Lung microvascular endothelial cell (primary cell): ENCODE results near the gene PROZ. TPM values are rescaled to one million over a fixed set of nuclear protein-coding genes. Genes with fewer than 3 reads are reported as not detected.
"Not testable (repeated sequence)": the region's sequence is repeated elsewhere in the genome, so short reads cannot be mapped to it uniquely, and the experiment has no call there.

ENCODE experiments used
- DNase-seq, 2 donors: peaks; one replicate each; pipeline versions ENCODE4 v3.0.0 to v3.0.0-alpha.2; 2010; ENCODE audit warnings: low read depth in 2 of 2
- total RNA-seq: library from RNA; depleted of rRNA; stranded (reverse); fragments of >200 nt; gene quantifications from 2 replicates; pipeline ENCODE4 v1.2.1, GENCODE V29; 2014

The PROZ gene, protein sequence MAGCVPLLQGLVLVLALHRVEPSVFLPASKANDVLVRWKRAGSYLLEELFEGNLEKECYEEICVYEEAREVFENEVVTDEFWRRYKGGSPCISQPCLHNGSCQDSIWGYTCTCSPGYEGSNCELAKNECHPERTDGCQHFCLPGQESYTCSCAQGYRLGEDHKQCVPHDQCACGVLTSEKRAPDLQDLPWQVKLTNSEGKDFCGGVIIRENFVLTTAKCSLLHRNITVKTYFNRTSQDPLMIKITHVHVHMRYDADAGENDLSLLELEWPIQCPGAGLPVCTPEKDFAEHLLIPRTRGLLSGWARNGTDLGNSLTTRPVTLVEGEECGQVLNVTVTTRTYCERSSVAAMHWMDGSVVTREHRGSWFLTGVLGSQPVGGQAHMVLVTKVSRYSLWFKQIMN
- 0.20 TPM in 1 of 2 replicates, not detected in the other for total RNA-seq

GRCh38 chr13:113157929-113158747, at the start of gene PROZ:
TSS of gene PROZ (plus strand) at chr13:113158648. CDS start at chr13:113158661, 13 bp downstream.
- no peak for DNase-seq

GRCh38 chr13:113109151-113110047, 49.0 kb upstream of the PROZ start:
- DNase-seq = no peak

DNA sequence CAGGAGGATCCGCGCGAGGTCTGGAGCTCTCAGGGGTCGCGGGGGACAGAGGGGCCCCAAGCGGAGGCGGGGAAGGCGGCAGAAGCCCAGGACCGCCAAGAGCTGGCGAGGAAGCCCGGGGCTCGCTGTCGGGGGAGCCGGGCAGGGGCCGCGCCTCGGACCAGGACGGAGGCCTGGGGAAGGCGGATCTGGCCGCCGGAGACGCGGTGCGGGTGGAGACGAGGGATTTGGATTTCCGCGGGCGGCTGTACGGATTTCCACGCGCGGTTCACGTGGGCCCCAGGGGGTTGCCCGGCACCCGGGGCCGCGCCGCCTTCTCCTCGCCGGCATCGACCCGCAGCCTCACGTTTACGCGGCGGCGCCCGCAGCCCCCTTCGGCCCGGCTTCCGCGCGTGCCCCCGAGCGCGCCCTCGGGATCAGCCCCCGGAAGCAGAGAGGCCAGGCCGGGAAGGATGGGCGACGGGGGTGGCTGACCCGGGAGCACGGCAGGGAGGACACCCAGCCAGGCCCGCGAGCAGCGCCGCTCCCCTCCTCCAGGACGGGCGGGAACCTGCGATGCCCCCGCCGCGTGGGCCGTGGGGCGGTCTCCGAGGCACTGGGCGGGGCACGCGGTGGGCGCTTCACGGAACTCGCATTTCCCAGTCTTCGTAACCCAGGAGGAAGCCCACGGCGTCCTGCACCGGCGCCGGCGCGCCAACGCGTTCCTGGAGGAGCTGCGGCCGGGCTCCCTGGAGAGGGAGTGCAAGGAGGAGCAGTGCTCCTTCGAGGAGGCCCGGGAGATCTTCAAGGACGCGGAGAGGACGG, 48.2 kb upstream of the PROZ start:
- no peak for DNase-seq

GRCh38 chr13:113110852-113111315, 47.6 kb upstream of the PROZ start:
- no peak for DNase-seq

- DNase-seq = not testable (repeated sequence)
Observed at GRCh38 chr13:113111821-113112220, 46.6 kb upstream of the PROZ start.

DNA sequence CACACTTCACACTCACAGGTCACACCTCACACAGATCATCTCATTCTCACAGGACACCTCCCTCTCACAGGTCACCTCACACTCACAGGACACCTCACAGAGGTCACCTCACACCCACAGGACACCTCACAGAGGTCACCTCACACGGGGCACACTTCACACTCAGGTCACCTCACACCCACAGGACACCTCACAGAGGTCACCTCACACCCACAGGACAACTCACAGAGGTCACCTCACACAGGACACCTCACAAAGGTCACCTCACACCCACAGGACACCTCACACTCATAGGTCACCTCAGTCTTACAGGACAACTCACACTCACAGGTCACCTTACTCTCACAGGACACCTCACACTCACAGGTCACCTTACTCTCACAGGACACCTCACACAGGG, 46.0 kb upstream of the PROZ start:
- DNase-seq = not testable (repeated sequence)

DNA sequence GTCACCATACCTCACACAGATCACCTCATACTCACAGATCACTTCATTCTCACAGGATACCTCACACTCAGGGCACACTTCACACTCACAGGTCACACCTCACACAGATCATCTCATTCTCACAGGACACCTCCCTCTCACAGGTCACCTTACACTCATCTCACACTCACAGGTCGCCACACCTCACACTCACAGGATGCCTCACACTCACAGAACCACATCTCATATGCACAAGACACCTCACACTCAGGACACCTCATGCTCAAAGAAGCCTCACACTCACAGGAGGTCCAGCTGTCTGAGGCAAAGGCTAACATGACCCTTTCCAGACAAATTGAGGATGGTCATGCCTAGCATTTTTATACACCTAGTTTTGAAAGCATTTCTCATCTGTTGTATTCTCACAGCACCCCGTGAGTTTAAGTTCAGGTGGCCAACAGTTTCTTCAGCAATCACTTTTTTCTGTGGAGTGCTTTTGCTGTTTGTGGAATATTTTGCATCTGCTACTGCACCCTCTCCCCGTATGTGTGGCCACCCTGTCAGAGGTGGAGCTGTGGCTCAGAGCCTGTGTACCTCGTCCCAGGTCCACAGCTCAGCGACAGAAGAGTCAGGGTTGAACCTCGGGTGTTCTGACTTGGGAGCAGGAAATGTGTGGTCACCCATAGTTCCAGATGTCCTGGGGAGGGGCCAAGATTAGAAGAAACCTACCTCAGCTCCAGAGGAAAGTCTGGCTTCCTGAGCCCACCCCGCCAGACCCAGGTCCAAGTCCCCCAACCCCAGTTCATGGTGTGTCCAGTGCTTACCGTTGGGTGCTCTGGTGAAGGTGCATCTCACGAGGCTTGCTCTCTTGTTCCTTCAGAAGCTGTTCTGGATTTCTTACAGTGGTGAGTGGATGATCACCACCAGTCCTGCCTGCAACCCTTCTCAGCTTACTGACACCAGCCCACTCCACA, 45.3 kb upstream of the PROZ start:
- DNase-seq = no peak

GRCh38 chr13:113113846-113114271, 44.6 kb upstream of the PROZ start:
- no peak for DNase-seq

- DNase-seq = no peak
Observed at GRCh38 chr13:113114511-113115362, 43.7 kb upstream of the PROZ start.

- no peak for DNase-seq
Observed at GRCh38 chr13:113115363-113116205, 42.9 kb upstream of the PROZ start.

DNA sequence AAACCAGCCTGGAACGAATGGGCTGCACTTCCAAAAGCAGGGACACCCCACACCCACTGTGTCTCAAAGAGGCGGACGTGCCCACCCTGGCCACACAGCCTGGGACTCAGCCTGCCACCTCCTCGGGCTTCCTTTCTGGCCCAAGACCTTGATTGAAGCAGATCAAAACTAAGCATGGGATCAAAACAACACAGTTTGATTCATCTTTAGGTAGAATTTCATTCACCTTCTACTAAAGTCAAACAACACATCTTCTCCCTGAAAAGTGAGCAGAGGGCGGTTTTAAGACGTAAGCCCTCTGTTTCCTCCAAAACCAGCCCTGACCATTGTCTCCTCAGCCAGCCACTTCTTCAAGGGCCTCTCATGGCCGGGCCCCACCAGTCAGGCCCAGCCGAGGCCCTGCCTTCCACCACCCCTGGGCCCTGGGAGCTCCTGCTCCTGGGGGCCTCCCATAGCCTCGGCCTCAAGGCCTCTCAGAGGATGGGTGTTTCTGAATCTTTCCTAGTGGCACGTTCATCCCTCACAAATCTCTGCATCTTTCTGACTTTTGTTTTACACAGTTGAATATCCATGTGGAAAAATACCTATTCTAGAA, 42.1 kb upstream of the PROZ start:
- no peak for DNase-seq

GRCh38 chr13:113116871-113117271, 41.6 kb upstream of the PROZ start:
- DNase-seq = no peak

DNA sequence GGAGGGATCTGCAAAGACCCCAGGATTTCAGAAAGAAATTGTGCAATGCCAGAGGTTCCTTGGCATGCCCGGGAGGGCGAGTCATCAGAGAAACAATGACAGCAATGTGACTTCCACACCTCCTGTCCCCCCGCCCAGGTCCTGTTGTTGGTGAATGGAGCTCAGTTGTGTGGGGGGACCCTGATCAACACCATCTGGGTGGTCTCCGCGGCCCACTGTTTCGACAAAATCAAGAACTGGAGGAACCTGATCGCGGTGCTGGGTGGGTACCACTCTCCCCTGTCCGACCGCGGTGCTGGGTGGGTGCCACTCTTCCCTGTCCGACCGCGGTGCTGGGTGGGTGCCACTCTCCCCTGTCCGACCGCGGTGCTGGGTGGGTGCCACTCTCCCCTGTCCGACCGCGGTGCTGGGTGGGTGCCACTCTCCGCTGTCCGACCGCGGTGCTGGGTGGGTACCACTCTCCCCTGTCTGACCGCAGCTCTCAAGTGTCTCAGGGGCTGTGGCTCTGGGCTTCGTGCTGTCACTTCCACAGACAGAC, 41.0 kb upstream of the PROZ start:
- no peak for DNase-seq

- no peak for DNase-seq
Observed at GRCh38 chr13:113117911-113118260, 40.6 kb upstream of the PROZ start.

- DNase-seq = no peak
Observed at GRCh38 chr13:113118261-113119021, 40.0 kb upstream of the PROZ start.

- no peak for DNase-seq
Observed at GRCh38 chr13:113119166-113119821, 39.2 kb upstream of the PROZ start.
